ENCODE measurements around the gene MTFR2.
"Not testable (repeated sequence)": the region's sequence is repeated elsewhere in the genome, so short reads cannot be mapped to it uniquely, and the experiment has no call there.

The MTFR2 gene

GRCh38 chr6:136236466-136237293 is 13.4 kb downstream of the MTFR2 start:
- Histone ChIP-seq H3K27ac (ENCODE audit: low read depth, low read length) (no peak overlapping the region), H3K4me3 (ENCODE audit: low read depth, low read length) (no peak overlapping the region), H2AFZ (ENCODE audit: low read length, unreplicated experiment) (no peak overlapping the region), H3K27me3 (ENCODE audit: insufficient read depth, low read length) (no peaks in the 10 kb centered on the region), H3K79me2 (ENCODE audit: control insufficient read depth, insufficient read depth, low read length, unreplicated experiment) (no peaks in the 10 kb centered on the region), H3K4me1 (ENCODE audit: control insufficient read depth, insufficient read depth, low read length, unreplicated experiment) (no peaks in the 10 kb centered on the region), H3K36me3 (ENCODE audit: insufficient read depth, low read length) (no peaks in the 10 kb centered on the region; the same call in 1 of the 2 replicates)

GRCh38 chr6:136235233-136235564 is 14.9 kb downstream of the MTFR2 start:
- no peak overlapping the region for H3K4me3 ChIP-seq (ENCODE audit: low read depth, low read length)
- H3K79me2 ChIP-seq (ENCODE audit: control insufficient read depth, insufficient read depth, low read length, unreplicated experiment) = no peaks in the 10 kb centered on the region
- H3K27ac ChIP-seq (ENCODE audit: low read depth, low read length) = no peak overlapping the region
- H3K4me1 ChIP-seq (ENCODE audit: control insufficient read depth, insufficient read depth, low read length, unreplicated experiment) = no peaks in the 10 kb centered on the region
- no peaks in the 10 kb centered on the region; the same call in 1 of the 2 replicates for H3K36me3 ChIP-seq (ENCODE audit: insufficient read depth, low read length)
- H3K27me3 ChIP-seq (ENCODE audit: insufficient read depth, low read length) = no peaks in the 10 kb centered on the region
- no peak overlapping the region for H2AFZ ChIP-seq (ENCODE audit: low read length, unreplicated experiment)

- Histone ChIP-seq H3K36me3 (ENCODE audit: insufficient read depth, low read length) (no peaks in the 10 kb centered on the region; the same call in 1 of the 2 replicates), H3K4me3 (ENCODE audit: low read depth, low read length) (no peak overlapping the region), H3K27ac (ENCODE audit: low read depth, low read length) (no peak overlapping the region), H3K79me2 (ENCODE audit: control insufficient read depth, insufficient read depth, low read length, unreplicated experiment) (no peaks in the 10 kb centered on the region), H2AFZ (ENCODE audit: low read length, unreplicated experiment) (no peak overlapping the region), H3K27me3 (ENCODE audit: insufficient read depth, low read length) (no peaks in the 10 kb centered on the region), H3K4me1 (ENCODE audit: control insufficient read depth, insufficient read depth, low read length, unreplicated experiment) (no peaks in the 10 kb centered on the region)
Observed at GRCh38 chr6:136232701-136233100, 17.4 kb downstream of the MTFR2 start.

DNA sequence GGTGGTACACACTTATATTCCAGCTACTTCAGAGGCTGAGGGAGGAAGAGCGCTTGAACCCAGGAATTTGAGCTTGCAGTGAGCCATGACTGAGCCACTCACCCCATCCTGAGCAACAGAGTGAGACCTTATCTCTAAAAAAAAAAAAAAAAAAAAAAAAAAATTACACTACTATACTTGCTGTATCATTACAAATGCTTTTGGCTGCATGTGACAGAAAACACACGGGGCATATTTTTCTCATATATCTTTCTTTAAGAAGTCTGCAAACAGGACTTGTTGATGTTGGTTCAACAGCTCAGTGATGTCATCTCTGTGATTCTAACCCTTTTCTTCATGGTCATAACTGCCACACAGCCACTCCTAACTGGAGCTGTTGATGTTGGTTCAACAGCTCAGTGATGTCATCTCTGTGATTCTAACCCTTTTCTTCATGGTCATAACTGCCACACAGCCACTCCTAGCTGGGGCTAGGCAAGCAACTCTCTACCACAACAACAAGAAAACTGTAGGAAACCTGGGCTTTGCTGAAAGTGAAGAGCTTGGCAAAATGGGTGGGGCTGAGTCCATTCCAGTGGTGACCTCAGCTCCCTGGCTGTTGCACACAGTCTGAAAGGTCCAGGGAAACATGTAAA is 19.8 kb downstream of the MTFR2 start:
- H2AFZ ChIP-seq (ENCODE audit: low read length, unreplicated experiment) = no peak overlapping the region
- no peak overlapping the region for H3K4me3 ChIP-seq (ENCODE audit: low read depth, low read length)
- no peak overlapping the region for H3K27ac ChIP-seq (ENCODE audit: low read depth, low read length)

DNA sequence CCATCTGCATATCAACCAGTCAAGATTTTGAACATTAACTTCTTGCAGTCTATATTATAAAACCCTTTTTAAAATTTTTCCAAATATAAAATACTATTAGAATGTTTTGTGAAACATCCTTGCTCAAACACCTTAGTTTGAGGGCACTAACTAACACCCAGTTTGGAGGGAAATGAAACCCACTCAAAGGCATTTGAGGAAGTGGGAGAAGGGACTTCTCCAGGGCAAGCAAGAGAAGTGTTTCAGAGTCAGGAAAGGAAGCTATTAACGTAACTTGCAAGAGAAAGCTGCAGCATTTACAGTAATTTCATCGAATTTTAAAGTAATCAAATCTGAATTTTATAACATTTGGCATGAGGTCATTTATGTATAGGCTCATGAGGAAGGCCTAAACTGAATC is 21.3 kb downstream of the MTFR2 start:
- Histone ChIP-seq H3K4me3 (ENCODE audit: low read depth, low read length) (no peak overlapping the region), H3K79me2 (ENCODE audit: control insufficient read depth, insufficient read depth, low read length, unreplicated experiment) (no peaks in the 10 kb centered on the region), H3K36me3 (ENCODE audit: insufficient read depth, low read length) (no peaks in the 10 kb centered on the region), H3K4me1 (ENCODE audit: control insufficient read depth, insufficient read depth, low read length, unreplicated experiment) (no peaks in the 10 kb centered on the region), H3K27ac (ENCODE audit: low read depth, low read length) (no peak overlapping the region), H3K27me3 (ENCODE audit: insufficient read depth, low read length) (no peaks in the 10 kb centered on the region), H2AFZ (ENCODE audit: low read length, unreplicated experiment) (no peak overlapping the region)

More for the DNA sequence above, 19.8 kb downstream of the MTFR2 start:
- no peaks in the 10 kb centered on the region for H3K79me2 ChIP-seq (ENCODE audit: control insufficient read depth, insufficient read depth, low read length, unreplicated experiment)
- H3K4me1 ChIP-seq (ENCODE audit: control insufficient read depth, insufficient read depth, low read length, unreplicated experiment) = no peaks in the 10 kb centered on the region
- H3K36me3 ChIP-seq (ENCODE audit: insufficient read depth, low read length) = no peaks in the 10 kb centered on the region
- no peaks in the 10 kb centered on the region for H3K27me3 ChIP-seq (ENCODE audit: insufficient read depth, low read length)

DNA sequence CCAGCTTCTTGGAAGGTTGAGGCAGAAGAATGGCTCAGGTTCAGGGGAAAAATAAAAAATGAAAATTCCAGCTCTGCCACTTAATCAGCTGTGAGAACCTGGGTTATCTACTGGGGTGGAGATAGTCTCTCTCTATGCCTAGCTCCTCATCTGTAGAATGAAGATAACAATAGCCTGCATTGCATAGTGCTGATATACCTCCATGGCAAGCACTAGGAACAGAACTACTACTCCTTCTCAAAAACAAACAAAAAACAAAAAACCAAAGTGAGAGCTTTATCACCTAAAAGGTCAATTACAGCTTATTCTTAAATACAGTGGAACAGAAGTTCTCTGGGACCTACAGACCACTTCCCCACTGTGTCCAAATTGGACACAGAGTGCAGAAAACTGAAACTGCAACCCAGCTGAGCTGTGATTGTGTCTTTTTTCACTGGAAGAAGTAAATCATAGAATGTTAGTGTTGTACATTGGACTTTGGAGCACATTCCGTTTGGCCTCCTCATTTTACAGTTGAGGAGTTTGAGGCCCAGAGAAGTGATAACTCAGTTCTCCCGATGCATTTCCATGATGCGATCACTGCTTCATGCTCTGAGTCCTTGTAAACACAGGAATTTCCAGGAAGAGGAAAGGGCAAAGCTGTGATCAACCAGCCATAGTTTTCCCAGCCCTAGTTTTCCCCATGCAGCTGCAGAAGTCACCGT is 23.3 kb downstream of the MTFR2 start:
- peak overlapping the region; percentile 41 for H2AFZ ChIP-seq (ENCODE audit: low read length, unreplicated experiment)

DNA sequence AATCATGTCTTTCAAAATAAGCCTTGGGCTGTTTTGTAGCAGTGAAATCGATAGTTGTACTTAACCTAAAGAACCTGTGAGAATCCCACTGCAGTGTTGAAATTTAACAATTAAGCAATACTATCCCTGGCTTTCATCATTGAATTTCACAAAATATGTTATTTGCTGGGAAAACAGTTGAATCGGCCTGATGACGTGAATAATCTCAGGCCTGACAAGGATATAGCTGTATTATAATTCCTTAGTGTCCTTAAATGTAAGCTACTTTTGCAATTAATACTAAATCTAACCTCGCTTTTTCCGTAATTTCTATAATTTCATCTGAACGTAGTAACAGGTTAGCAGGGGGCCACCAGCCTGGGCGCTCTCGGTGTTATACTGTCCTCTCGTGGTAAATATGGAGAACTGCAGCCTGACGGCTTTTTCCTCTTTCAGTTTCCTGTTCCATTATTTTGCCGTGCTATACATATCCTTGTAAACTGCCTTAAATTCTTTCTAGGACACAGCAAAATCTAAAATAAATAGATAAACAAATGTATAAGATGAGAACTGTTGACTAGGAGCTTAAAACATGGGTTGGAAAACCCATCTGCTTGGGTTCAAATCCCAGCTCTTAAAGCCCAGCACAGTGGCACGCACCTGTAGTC is 24.0 kb downstream of the MTFR2 start:
- Histone ChIP-seq H3K4me3 (ENCODE audit: low read depth, low read length) (peak overlapping the region; percentile 51), H3K27ac (ENCODE audit: low read depth, low read length) (peak overlapping the region; percentile 69), H3K79me2 (ENCODE audit: control insufficient read depth, insufficient read depth, low read length, unreplicated experiment) (no peaks in the 10 kb centered on the region), H3K4me1 (ENCODE audit: control insufficient read depth, insufficient read depth, low read length, unreplicated experiment) (no peaks in the 10 kb centered on the region), H2AFZ (ENCODE audit: low read length, unreplicated experiment) (peak overlapping the region; percentile 82), H3K27me3 (ENCODE audit: insufficient read depth, low read length) (no peaks in the 10 kb centered on the region), H3K36me3 (ENCODE audit: insufficient read depth, low read length) (no peaks in the 10 kb centered on the region)

More for the DNA sequence above, 23.3 kb downstream of the MTFR2 start:
- H3K27ac ChIP-seq (ENCODE audit: low read depth, low read length) = no peak overlapping the region
- peak overlapping the region; percentile 42 for H3K4me3 ChIP-seq (ENCODE audit: low read depth, low read length)
- H3K4me1 ChIP-seq (ENCODE audit: control insufficient read depth, insufficient read depth, low read length, unreplicated experiment) = no peaks in the 10 kb centered on the region
- H3K36me3 ChIP-seq (ENCODE audit: insufficient read depth, low read length) = no peaks in the 10 kb centered on the region
- no peaks in the 10 kb centered on the region for H3K27me3 ChIP-seq (ENCODE audit: insufficient read depth, low read length)
- H3K79me2 ChIP-seq (ENCODE audit: control insufficient read depth, insufficient read depth, low read length, unreplicated experiment) = no peaks in the 10 kb centered on the region

DNA sequence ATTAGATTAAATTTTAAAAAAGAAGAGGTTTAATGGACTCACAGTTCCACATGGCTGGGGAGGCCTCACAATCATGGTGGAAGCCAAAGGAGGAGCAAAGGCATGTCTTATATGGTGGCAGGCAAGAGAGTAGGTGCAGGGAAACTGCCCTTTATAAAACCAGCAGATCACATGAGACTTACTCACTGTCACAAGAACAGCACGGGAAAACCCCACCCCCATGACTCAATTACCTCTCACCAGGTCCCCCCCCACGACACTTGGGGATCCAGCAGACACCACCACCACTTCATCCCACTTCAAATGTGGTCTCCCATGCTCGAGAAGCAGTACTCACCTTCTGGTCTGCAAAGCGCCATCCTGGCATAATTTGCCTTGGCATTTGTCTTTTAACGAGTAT is 24.6 kb downstream of the MTFR2 start:
- Histone ChIP-seq H3K4me1 (ENCODE audit: control insufficient read depth, insufficient read depth, low read length, unreplicated experiment) (no peaks in the 10 kb centered on the region), H3K79me2 (ENCODE audit: control insufficient read depth, insufficient read depth, low read length, unreplicated experiment) (no peaks in the 10 kb centered on the region), H3K4me3 (ENCODE audit: low read depth, low read length) (peak overlapping the region; percentile 51; the same call in 1 of the 2 replicates), H3K27me3 (ENCODE audit: insufficient read depth, low read length) (no peaks in the 10 kb centered on the region), H2AFZ (ENCODE audit: low read length, unreplicated experiment) (peak overlapping the region; percentile 82), H3K36me3 (ENCODE audit: insufficient read depth, low read length) (no peaks in the 10 kb centered on the region), H3K27ac (ENCODE audit: low read depth, low read length) (peak overlapping the region; percentile 69)

DNA sequence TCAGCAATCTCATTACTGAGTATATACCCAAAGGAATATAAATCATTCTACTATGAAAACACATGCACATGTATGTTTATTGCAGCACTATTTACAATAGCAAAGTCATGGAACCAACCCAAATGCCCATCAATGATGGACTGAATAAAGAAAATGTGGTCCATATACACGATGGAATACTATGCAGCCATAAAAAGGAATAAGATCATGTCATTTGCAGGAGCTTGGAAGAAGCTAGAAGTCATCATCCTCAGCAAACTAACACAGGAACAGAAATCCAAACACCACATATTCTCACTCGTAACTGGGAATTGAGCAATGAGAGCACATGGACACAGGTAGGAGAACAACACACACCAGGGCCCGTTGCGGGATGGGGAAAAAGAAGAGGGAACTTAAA is 25.1 kb downstream of the MTFR2 start:
- not testable (repeated sequence) for H3K36me3 ChIP-seq (ENCODE audit: insufficient read depth, low read length); H3K27me3 ChIP-seq (ENCODE audit: insufficient read depth, low read length); H3K27ac ChIP-seq (ENCODE audit: low read depth, low read length); H3K79me2 ChIP-seq (ENCODE audit: control insufficient read depth, insufficient read depth, low read length, unreplicated experiment); H3K4me3 ChIP-seq (ENCODE audit: low read depth, low read length); H2AFZ ChIP-seq (ENCODE audit: low read length, unreplicated experiment); H3K4me1 ChIP-seq (ENCODE audit: control insufficient read depth, insufficient read depth, low read length, unreplicated experiment)

GRCh38 chr6:136216503-136217401 is 33.4 kb downstream of the MTFR2 start:
- Histone ChIP-seq H2AFZ (ENCODE audit: low read length, unreplicated experiment) (no peak overlapping the region), H3K79me2 (ENCODE audit: control insufficient read depth, insufficient read depth, low read length, unreplicated experiment) (no peaks in the 10 kb centered on the region), H3K4me1 (ENCODE audit: control insufficient read depth, insufficient read depth, low read length, unreplicated experiment) (no peaks in the 10 kb centered on the region), H3K36me3 (ENCODE audit: insufficient read depth, low read length) (no peaks in the 10 kb centered on the region), H3K27ac (ENCODE audit: low read depth, low read length) (no peak overlapping the region), H3K4me3 (ENCODE audit: low read depth, low read length) (no peak overlapping the region), H3K27me3 (ENCODE audit: insufficient read depth, low read length) (no peaks in the 10 kb centered on the region)

Data from ACC112 (cell line).